ENCODE results near the gene KNCN.

GRCh38 chr1:46554597-46555381 is 3.3 kb upstream of the KNCN start:
- TF ChIP-seq CTCF (IDR thresholded peaks at IDR 0.05) (no peak), EZH2 (IDR thresholded peaks at IDR 0.05) (no peak), EZH2phosphoT487 (IDR thresholded peaks at IDR 0.05) (no peak)
